ENCODE measurements around the gene CLCN4.

CLCN4 gene

DNA sequence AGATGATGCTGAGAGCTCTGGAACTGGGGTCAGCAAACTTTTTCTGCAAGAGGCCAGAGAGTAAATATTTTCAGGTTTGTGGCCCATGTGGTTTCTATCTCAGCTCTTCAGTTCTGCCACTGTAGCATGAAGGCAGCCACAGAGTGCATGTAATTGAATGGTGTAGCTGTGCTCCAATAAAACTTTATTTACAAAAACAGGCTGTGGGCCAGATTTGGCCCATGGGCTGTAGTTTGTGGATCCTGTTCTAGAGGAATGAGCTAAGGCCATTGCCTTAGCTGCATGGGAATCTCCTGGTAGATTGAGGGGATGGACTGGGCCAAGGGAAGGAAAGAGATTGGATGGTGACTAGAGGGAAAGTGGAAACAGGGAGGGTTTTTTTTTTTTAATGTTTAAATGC, 36.8 kb downstream of the CLCN4 start:
- no peak for DNase-seq (ENCODE audit: low read depth in 2 of 2, low spot score in 1 of 2)

GRCh38 chrX:10195425-10195824, 38.6 kb downstream of the CLCN4 start:
- DNase-seq (ENCODE audit: low read depth in 2 of 2, low spot score in 1 of 2): no peak

- no peak for DNase-seq (ENCODE audit: low read depth in 2 of 2, low spot score in 1 of 2)
These were observed 39.2 kb downstream of the CLCN4 start for GRCh38 chrX:10195947-10196346.

- DNase-seq (ENCODE audit: low read depth in 2 of 2, low spot score in 1 of 2): no peak
These were observed 40.8 kb downstream of the CLCN4 start for GRCh38 chrX:10197279-10198210.

GRCh38 chrX:10198254-10198653, 41.5 kb downstream of the CLCN4 start:
- DNase-seq (ENCODE audit: low read depth in 2 of 2, low spot score in 1 of 2): no peak

DNA sequence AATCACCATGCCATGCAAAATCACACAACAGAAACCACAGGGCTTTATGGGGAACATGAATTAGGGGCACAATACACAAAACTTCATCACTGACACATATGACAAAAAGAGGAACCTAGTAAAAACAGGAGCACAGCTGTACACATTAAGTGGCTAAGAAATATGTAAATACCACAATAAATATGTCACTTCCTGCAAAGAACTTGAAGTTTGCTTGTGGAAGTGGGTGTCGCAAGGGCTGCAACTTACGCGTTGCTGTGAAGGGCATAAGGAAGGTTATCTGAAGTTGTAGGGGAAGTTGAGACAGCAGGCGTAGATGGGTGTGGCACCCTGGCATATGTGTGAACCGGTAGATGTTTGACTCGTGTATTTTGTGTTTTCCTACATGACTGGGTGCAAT, 42.4 kb downstream of the CLCN4 start:
- no peak for DNase-seq (ENCODE audit: low read depth in 2 of 2, low spot score in 1 of 2)

- no peak for DNase-seq (ENCODE audit: low read depth in 2 of 2, low spot score in 1 of 2)
These were observed 46.8 kb downstream of the CLCN4 start for GRCh38 chrX:10203617-10204016.

GRCh38 chrX:10206317-10206716, 49.5 kb downstream of the CLCN4 start:
- DNase-seq (ENCODE audit: low read depth in 2 of 2, low spot score in 1 of 2): no peak

DNA sequence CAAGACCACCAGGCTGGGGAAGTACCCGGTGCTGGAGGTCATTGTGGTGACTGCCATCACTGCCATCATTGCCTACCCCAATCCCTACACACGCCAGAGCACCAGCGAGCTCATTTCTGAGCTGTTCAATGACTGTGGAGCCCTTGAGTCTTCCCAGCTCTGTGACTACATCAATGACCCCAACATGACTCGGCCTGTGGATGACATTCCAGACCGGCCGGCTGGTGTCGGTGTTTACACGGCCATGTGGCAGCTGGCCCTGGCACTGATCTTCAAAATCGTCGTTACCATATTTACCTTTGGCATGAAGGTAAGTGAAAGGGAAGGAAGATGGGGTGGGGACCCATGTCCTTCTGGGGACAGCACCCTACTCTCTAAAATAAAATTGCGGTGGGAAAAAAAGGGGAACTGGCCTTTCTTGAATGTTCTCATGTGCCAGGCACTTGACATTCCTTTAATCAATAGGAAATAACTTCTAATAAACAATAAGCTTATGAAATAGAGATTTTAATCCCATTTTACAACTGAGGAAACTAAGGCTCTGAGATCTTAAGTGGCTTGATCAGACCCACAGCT, 51.6 kb downstream of the CLCN4 start:
- DNase-seq (ENCODE audit: low read depth in 2 of 2, low spot score in 1 of 2): no peak

DNA sequence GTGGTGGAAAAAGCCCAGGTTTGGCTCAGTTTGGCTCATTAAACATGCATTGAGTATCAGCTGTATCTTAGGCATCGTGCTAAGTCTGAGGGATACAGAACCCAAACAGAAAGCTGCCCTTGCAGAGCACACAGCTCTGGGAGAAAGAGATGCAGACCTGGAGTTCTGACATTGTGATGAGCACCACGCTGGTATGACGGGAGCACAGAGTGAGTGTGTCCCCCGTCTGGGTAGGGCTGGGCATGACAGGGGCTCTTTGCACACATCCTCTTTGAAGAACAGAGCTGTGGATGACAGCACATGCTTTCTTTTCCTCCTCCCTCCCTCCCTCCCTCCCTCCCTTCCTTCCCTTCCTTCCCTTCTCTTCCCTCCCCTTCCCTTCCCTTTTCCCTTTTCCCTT, 52.2 kb downstream of the CLCN4 start:
- no peak for DNase-seq (ENCODE audit: low read depth in 2 of 2, low spot score in 1 of 2)

DNA sequence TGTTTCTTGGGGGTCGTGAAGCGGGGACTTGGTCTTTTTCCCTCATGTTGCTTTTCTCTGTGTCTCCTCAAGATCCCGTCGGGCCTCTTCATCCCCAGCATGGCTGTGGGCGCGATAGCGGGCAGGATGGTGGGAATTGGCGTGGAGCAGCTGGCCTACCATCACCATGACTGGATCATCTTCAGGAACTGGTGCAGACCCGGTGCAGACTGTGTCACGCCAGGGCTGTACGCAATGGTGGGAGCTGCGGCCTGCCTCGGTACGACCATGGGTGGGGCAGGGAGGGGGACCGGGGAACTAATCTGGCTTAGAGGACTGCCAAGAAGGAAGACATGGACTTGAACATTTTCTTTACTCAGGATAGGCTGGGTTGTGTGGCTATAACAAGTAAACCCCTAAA, 55.6 kb downstream of the CLCN4 start:
- no peak for DNase-seq (ENCODE audit: low read depth in 2 of 2, low spot score in 1 of 2)

GRCh38 chrX:10213716-10214115, 56.9 kb downstream of the CLCN4 start:
- no peak for DNase-seq (ENCODE audit: low read depth in 2 of 2, low spot score in 1 of 2)

- no peak for DNase-seq (ENCODE audit: low read depth in 2 of 2, low spot score in 1 of 2)
These were observed 59.4 kb downstream of the CLCN4 start for GRCh38 chrX:10216208-10216607.

DNA sequence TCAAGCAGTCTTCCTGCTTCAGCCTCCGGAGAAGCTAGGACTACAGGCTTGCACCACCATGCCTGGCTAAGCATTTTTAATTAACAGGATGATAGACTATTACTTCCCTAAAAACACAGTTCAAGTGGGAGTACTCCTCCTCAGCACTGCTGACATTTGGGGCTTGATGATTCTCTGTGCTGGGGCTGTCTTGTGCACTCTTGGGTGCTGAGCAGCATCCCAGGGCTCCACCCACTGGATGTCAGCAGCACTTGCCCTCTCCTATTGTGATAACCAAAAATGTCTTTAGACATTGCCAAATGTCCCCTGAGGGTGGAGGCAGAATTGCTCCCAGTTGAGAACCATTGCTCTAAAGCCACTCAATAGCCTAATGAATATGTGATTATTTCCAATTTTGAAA, 60.4 kb downstream of the CLCN4 start:
- DNase-seq (ENCODE audit: low read depth in 2 of 2, low spot score in 1 of 2): no peak

DNA sequence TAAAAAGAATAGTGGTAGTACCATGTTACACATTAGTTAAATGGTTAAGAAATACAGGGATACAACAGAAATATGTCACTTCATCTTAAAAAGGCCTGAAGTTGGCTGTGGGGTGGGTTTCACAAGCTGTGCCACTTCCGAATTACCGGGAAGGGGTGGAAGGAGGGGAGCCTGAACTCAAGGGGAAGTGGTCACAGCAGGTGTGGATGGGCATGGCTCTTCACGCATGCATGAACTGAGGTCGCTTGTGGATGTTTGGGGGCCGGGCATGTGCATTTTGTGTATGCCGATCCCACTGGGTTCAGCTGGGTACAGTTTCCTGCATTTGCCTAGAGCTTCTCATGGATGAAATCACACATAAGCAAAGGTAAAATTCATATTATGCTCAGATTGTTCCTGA, 64.9 kb downstream of the CLCN4 start:
- no peak for DNase-seq (ENCODE audit: low read depth in 2 of 2, low spot score in 1 of 2)

GRCh38 chrX:10223276-10223675, 66.5 kb downstream of the CLCN4 start:
- DNase-seq (ENCODE audit: low read depth in 2 of 2, low spot score in 1 of 2): no peak

DNA sequence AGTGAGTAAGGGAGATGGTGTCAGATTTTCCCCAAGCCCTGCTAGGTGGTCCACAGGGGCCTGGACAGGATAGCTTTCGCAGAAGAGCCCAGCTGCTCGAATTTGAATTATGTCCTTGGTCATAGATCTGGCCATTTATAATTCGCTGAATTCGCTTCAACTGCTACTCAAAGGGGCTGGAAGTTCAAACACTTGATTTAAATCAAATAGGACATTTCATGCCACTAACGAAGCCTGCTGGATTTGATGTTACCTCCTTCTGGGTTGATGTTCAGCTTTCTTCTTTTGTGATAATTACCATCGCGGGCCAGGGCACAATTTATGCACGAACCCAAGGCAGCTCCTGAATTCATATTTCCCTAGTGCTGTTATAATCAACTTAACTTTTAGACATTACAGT, 67.0 kb downstream of the CLCN4 start:
- DNase-seq (ENCODE audit: low read depth in 2 of 2, low spot score in 1 of 2): no peak

- DNase-seq (ENCODE audit: low read depth in 2 of 2, low spot score in 1 of 2): no peak
These were observed 73.4 kb downstream of the CLCN4 start for GRCh38 chrX:10230222-10230621.

GRCh38 chrX:10231461-10231860, 74.7 kb downstream of the CLCN4 start:
- DNase-seq (ENCODE audit: low read depth in 2 of 2, low spot score in 1 of 2): no peak

DNA sequence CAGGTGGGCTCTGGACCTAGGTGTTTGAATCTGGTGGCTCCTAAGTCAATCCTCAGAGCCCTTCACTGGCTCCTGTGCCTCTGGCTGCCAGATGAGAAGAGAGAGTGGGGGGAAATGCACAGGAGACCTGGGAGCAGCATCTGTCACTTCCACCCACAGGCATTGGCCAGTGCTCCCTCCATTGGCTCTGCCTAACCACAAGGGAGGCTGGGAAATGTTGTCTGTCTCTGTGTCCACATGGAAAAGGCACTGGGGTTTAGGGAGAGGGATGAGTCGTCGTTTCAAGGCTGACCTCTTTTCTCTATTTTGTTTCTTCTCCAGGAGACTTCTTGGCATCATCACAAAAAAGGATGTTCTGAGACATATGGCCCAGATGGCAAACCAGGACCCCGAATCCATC, 76.4 kb downstream of the CLCN4 start:
- DNase-seq (ENCODE audit: low read depth in 2 of 2, low spot score in 1 of 2): no peak

- DNase-seq (ENCODE audit: low read depth in 2 of 2, low spot score in 1 of 2): no peak
These were observed 76.9 kb downstream of the CLCN4 start for GRCh38 chrX:10233696-10234095.

- no peak for DNase-seq (ENCODE audit: low read depth in 2 of 2, low spot score in 1 of 2)
These were observed 79.1 kb downstream of the CLCN4 start for GRCh38 chrX:10235851-10236250.

GRCh38 chrX:10237241-10237640, 80.5 kb downstream of the CLCN4 start:
- no peak for DNase-seq (ENCODE audit: low read depth in 2 of 2, low spot score in 1 of 2)

Measured in stimulated activated CD8-positive, alpha-beta memory T cell treated with anti-CD3 and anti-CD28 coated beads, Interleukin-4, amount 100 ng/mL, for 4 hours (primary cell).